IPS-18a (cell line): ENCODE data around the gene EN2.

Experiments used
- H3K27ac ChIP-seq: one replicate; pipeline ENCODE4 v1.5.1; 2013; ENCODE audit warnings: low read length
- H3K27me3 ChIP-seq: one replicate; pipeline ENCODE4 v1.6.1; 2013; ENCODE audit warnings: mild to moderate bottlenecking, low read length; ENCODE audit not compliant: control insufficient read depth, insufficient read depth
- H3K36me3 ChIP-seq: one replicate; pipeline ENCODE4 v1.6.1; 2013; ENCODE audit warnings: low read depth, low read length; ENCODE audit not compliant: control insufficient read depth
- H3K4me1 ChIP-seq: one replicate; pipeline ENCODE4 v1.6.1; 2013; ENCODE audit warnings: low read depth, low read length; ENCODE audit not compliant: control insufficient read depth
- H3K4me3 ChIP-seq: one replicate; pipeline ENCODE4 v1.5.1; 2013; ENCODE audit warnings: low read length
- H3K9ac ChIP-seq: one replicate; pipeline ENCODE4 v1.6.1; 2013; ENCODE audit warnings: mild to moderate bottlenecking, low read length, moderate library complexity
- H3K9me3 ChIP-seq: one replicate; pipeline ENCODE4 v1.6.1; 2013; ENCODE audit warnings: low read depth, low read length; ENCODE audit not compliant: control insufficient read depth

The EN2 gene

GRCh38 chr7:155428171-155428834 lies 29.6 kb upstream of the EN2 start:
- Histone ChIP-seq H3K4me1 (no peaks in the 10 kb centered on the region), H3K9me3 (no peaks in the 10 kb centered on the region), H3K4me3 (no peak overlapping the region), H3K27me3 (peaks cover 10% of the 10 kb centered on the region), H3K36me3 (no peaks in the 10 kb centered on the region), H3K27ac (no peak overlapping the region), H3K9ac (no peak overlapping the region)

- Histone ChIP-seq H3K36me3 (no peaks in the 10 kb centered on the region), H3K9ac (no peak overlapping the region), H3K4me1 (no peaks in the 10 kb centered on the region), H3K27me3 (peaks cover 10% of the 10 kb centered on the region), H3K27ac (no peak overlapping the region), H3K4me3 (no peak overlapping the region), H3K9me3 (no peaks in the 10 kb centered on the region)
Measured at GRCh38 chr7:155429651-155430050, 28.3 kb upstream of the EN2 start.

DNA sequence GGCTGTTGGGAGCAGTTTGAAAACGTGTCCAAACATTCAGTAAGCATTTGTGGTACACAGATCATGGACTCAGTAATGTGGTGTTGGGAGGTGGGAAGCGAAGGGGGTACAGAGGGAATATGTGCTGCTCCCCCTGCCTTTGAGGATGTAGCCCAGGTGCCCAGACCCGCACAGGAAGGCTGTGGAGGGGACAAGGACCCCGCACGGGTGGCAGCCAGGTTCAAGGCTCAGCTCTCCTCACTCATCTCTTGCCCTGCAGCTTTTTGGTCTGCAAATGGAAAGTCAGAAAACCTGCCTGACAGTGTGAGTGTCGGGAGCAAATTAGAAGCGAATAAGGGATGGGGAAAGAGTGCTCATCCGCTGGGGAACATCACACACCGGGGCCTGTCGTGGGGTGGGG lies 27.3 kb upstream of the EN2 start:
- H3K4me1 ChIP-seq: no peaks in the 10 kb centered on the region
- H3K9me3 ChIP-seq: no peaks in the 10 kb centered on the region
- H3K27me3 ChIP-seq: peaks cover 10% of the 10 kb centered on the region
- H3K9ac ChIP-seq: no peak overlapping the region
- no peak overlapping the region for H3K4me3 ChIP-seq
- H3K36me3 ChIP-seq: no peaks in the 10 kb centered on the region
- H3K27ac ChIP-seq: no peak overlapping the region

DNA sequence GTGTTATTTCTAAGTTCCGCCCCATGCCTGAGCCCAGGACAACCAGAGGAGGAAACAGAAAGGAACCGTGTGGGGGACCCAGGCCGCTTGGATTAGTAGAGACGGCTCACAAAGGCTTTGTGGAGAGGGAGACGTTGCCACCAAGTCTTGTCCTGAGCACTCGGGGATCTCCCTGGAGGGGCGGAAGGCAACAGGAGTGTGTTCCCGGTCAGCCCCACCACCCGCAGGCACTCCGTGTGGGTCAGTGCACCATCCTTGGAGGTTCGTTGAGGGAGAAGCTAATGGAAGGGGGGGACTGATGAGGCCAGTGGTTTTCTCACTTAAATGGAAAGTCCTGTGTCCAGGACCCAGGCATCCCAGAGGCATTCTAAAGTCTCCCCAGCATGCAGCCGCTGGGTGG lies 26.7 kb upstream of the EN2 start:
- no peak overlapping the region for H3K4me3 ChIP-seq
- peaks cover 10% of the 10 kb centered on the region for H3K27me3 ChIP-seq
- no peak overlapping the region for H3K9ac ChIP-seq
- no peaks in the 10 kb centered on the region for H3K4me1 ChIP-seq
- H3K27ac ChIP-seq: no peak overlapping the region
- H3K36me3 ChIP-seq: no peaks in the 10 kb centered on the region
- no peaks in the 10 kb centered on the region for H3K9me3 ChIP-seq

DNA sequence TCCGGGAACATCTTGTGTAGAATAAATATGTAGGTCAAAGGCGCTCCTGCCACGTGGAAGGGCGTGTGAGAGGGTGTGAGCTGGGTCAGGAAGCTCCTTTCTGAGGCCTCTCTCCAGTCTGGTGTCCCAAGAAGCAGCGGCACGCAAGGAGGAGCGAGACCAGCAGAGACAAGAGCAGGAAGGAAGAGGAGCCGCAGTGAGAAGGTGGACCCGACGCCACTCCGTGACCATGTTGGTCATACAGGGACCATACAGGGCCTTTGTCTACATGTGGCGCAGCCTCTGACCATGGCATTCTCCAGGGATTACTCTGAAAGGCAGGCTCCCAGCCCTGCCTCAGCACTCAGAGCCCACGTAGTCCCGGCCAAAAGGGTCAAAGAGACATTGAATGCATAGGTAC lies 26.2 kb upstream of the EN2 start:
- H3K36me3 ChIP-seq: no peaks in the 10 kb centered on the region
- no peaks in the 10 kb centered on the region for H3K9me3 ChIP-seq
- no peaks in the 10 kb centered on the region for H3K4me1 ChIP-seq
- peaks cover 10% of the 10 kb centered on the region for H3K27me3 ChIP-seq
- H3K27ac ChIP-seq: no peak overlapping the region
- H3K4me3 ChIP-seq: no peak overlapping the region
- no peak overlapping the region for H3K9ac ChIP-seq

DNA sequence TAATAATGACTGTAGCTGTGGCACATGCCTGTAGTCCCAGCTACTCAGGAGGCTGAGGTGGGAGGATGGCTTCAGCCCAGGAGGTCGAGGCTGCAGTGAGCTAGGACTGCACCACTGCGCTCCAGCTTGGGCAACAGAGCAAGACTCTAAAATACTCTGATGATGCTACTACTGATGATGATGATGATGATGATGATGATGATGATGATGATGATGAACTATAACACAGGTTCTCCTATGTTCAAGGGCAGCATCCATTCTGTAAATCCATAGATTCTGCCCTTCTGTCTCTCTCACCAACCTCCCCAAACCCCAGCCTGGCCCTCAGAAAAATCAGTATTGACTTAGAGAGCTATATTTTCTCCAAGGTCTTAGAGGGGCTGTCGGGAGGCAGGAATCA lies 22.8 kb upstream of the EN2 start:
- no peak overlapping the region for H3K27ac ChIP-seq
- no peaks in the 10 kb centered on the region for H3K36me3 ChIP-seq
- no peaks in the 10 kb centered on the region for H3K9me3 ChIP-seq
- H3K4me3 ChIP-seq: no peak overlapping the region
- H3K9ac ChIP-seq: no peak overlapping the region
- H3K27me3 ChIP-seq: peaks cover 25% of the 10 kb centered on the region
- no peaks in the 10 kb centered on the region for H3K4me1 ChIP-seq

- Histone ChIP-seq H3K27me3 (peaks cover 37% of the 10 kb centered on the region), H3K9me3 (no peaks in the 10 kb centered on the region), H3K4me3 (no peak overlapping the region), H3K27ac (no peak overlapping the region), H3K36me3 (no peaks in the 10 kb centered on the region), H3K4me1 (no peaks in the 10 kb centered on the region), H3K9ac (no peak overlapping the region)
Measured at GRCh38 chr7:155437836-155438235, 20.1 kb upstream of the EN2 start.

- Histone ChIP-seq H3K9me3 (no peaks in the 10 kb centered on the region), H3K27me3 (peaks cover 46% of the 10 kb centered on the region), H3K9ac (no peak overlapping the region), H3K27ac (no peak overlapping the region), H3K4me1 (no peaks in the 10 kb centered on the region), H3K4me3 (no peak overlapping the region), H3K36me3 (no peaks in the 10 kb centered on the region)
Measured at GRCh38 chr7:155438777-155439176, 19.2 kb upstream of the EN2 start.

GRCh38 chr7:155439311-155440017 lies 18.5 kb upstream of the EN2 start:
- Histone ChIP-seq H3K4me3 (no peak overlapping the region), H3K27me3 (peaks cover 53% of the 10 kb centered on the region), H3K4me1 (no peaks in the 10 kb centered on the region), H3K27ac (no peak overlapping the region), H3K9ac (no peak overlapping the region), H3K9me3 (no peaks in the 10 kb centered on the region), H3K36me3 (no peaks in the 10 kb centered on the region)

- H3K9me3 ChIP-seq: no peaks in the 10 kb centered on the region
- H3K36me3 ChIP-seq: no peaks in the 10 kb centered on the region
- peaks cover 59% of the 10 kb centered on the region for H3K27me3 ChIP-seq
Measured at GRCh38 chr7:155440018-155440410, 17.9 kb upstream of the EN2 start.

GRCh38 chr7:155441856-155442255 lies 16.1 kb upstream of the EN2 start:
- Histone ChIP-seq H3K27ac (no peak overlapping the region), H3K9me3 (no peaks in the 10 kb centered on the region), H3K36me3 (no peaks in the 10 kb centered on the region), H3K9ac (no peak overlapping the region), H3K27me3 (peaks cover 77% of the 10 kb centered on the region), H3K4me1 (no peaks in the 10 kb centered on the region), H3K4me3 (no peak overlapping the region)

More at GRCh38 chr7:155440018-155440410, 17.9 kb upstream of the EN2 start:
- Histone ChIP-seq H3K27ac (no peak overlapping the region), H3K9ac (no peak overlapping the region), H3K4me1 (no peaks in the 10 kb centered on the region), H3K4me3 (no peak overlapping the region)

DNA sequence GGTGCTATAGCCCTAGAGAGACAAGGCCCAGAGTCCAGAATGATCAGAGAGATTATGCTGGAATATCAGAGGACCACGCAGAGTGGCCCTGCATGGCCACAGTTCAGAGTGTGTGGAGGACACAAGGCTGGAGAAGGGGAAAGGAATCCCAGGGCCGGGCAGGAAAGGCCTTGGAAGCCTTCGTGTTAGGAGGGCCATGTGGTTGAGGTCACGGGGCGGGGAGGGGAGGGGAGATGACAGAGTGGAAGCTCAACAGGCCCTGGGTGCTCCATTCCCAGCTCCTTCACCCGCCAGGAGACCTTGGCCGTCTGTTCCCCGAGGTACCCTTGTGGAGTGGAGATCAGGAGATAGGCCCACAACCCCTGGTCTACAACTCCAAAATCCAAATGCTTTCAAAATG lies 13.2 kb upstream of the EN2 start:
- Histone ChIP-seq H3K27me3 (peaks cover 94% of the 10 kb centered on the region), H3K4me1 (no peaks in the 10 kb centered on the region), H3K4me3 (no peak overlapping the region)

More for the DNA sequence above, 13.2 kb upstream of the EN2 start:
- H3K27ac ChIP-seq: no peak overlapping the region
- no peaks in the 10 kb centered on the region for H3K36me3 ChIP-seq
- no peaks in the 10 kb centered on the region for H3K9me3 ChIP-seq
- no peak overlapping the region for H3K9ac ChIP-seq
